Inflammatory macrophage (primary cell): ENCODE results near the gene SLC29A2.
A peak's percentile ranks its signal among the peaks of the same experiment; 100 is the strongest.

Experiments
- DNase-seq, 2 donors: peaks; one replicate each; pipeline ENCODE4 v3.0.0-alpha.2; 2020 to 2022

The SLC29A2 gene

GRCh38 chr11:66315921-66316811 lies 55.4 kb downstream of the SLC29A2 start:
- DNase-seq: no peak

- no peak for DNase-seq
Observed at GRCh38 chr11:66315498-66315885, 56.1 kb downstream of the SLC29A2 start.

GRCh38 chr11:66314561-66315497 lies 56.7 kb downstream of the SLC29A2 start:
- DNase-seq: no peak

GRCh38 chr11:66314186-66314501 lies 57.4 kb downstream of the SLC29A2 start:
- no peak for DNase-seq

- no peak for DNase-seq
Observed at GRCh38 chr11:66313321-66314185, 58.0 kb downstream of the SLC29A2 start.

- DNase-seq: peak; percentile 98 to 99
Observed at GRCh38 chr11:66312549-66313320, 58.8 kb downstream of the SLC29A2 start.
